GOT3 (cell line): Measurements from ENCODE around the gene VCAM1.
"Not testable (repeated sequence)": the region's sequence is repeated elsewhere in the genome, so short reads cannot be mapped to it uniquely, and the experiment has no call there.

Experiments
- DNase-seq: peaks from one replicate; lab custom pipeline; 2025; ENCODE audit warnings: mixed read lengths; lab: John Stamatoyannopoulos, UW

The VCAM1 gene

DNA sequence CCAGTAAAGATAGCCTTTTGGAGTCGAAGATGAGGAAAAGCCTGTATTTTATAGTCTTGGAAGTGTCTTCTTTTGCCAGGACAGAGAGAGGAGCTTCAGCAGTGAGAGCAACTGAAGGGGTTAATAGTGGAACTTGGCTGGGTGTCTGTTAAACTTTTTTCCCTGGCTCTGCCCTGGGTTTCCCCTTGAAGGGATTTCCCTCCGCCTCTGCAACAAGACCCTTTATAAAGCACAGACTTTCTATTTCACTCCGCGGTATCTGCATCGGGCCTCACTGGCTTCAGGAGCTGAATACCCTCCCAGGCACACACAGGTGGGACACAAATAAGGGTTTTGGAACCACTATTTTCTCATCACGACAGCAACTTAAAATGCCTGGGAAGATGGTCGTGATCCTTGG, at the start of gene VCAM1:
TSS of gene VCAM1 (plus strand) at position 253 of the 400 bp plus-strand sequence. CDS start at position 372, 119 bp downstream.
- DNase-seq, result no peak

DNA sequence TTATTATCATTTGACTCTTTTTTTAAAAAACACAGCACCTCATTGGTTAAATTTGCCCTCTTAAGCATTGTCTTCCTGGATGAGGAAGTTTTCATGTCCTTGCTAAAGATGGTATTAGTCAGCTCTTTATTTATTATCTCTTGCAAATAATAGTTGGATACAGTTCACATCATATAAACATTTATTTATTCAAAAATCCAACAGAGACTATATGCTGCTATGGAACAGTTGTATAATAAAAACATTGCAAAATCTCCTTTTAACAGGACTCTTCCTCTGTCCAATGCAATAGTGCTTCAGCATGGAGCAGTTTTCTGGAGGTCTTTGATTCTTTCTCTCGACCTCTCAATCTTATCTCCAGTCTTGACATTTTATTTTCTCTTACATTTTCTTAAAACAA, 49.5 kb upstream of the VCAM1 start:
- DNase-seq, result no peak

DNA sequence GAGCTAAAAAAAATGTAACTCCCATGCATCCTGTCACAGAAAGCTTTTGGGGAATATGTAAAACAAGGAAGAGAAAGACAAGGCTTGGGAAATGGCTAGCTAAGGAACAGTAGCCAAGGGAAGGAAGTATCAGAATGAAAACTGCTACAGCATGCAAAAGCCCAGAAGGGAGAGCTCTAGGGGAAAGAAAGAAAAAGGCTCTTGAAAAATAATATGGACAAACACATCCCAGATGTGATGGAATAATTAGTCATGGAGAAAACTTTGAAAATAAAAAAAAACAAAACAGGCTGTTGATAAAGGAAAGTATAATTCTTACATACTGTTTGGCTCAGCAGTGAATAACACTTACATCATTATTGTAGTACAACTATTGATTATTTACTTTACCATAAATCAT, 47.9 kb upstream of the VCAM1 start:
- DNase-seq, result no peak

DNA sequence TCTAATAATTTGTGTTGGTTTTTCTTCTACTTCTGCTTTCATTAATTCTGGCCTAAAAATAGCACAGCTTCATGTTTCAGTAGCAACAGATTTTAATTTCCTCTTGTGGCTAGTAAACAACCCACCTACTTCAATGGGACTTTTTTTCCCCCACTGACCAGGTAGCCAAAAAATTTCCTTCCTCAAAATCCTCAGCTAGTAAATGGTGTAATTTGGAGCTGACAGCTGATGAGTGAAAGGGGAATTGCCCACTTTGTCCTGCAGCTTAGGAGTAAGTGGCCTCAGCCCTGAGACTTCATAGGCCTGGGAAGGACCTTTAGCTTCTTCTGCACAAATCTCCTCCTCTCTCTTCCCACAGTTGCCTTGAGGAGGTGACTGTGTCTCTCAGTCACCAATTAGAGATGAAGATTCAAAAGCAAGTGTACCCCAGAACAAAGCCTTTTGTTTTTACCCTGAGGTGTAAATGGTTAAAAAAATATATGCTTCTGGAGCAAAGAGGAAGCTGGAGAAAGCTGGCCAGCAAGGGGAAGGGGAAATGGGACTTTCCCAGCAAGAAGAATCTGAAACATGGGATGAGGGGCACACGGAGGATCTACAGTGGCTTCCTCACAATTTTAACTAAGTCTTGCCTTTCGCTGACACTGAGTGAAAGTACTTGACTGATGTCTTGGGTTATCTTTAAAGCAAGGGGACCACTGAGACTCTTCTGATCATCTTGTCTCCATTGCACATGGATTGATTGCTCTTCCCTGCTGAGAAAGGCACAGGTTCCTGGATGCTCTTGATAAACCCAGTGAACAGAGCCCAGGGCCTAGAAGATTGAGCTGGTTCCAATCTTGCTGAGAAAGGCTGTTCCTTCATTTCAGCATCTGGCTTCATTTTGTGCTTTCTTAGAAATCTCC, 35.8 kb upstream of the VCAM1 start:
- DNase-seq, result no peak

DNA sequence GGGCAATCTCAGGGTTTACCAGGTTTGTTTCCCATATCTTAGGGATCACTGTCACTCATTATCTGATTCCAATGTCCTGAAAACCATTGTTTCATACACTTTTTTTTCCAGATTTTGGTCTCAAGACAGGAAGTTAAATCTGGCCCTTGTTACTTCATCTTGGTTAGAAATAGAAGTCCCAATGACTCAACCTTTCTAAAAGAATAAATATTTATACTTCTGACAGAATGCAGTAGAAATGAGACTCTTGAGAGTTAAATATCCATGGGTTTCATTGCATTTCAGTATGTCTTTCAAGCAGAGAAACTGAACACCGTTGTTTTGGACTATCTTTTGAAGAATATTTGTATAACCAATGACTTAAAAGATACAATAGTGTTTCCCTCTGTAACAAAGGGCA, 19.8 kb upstream of the VCAM1 start:
- no peak for DNase-seq

DNA sequence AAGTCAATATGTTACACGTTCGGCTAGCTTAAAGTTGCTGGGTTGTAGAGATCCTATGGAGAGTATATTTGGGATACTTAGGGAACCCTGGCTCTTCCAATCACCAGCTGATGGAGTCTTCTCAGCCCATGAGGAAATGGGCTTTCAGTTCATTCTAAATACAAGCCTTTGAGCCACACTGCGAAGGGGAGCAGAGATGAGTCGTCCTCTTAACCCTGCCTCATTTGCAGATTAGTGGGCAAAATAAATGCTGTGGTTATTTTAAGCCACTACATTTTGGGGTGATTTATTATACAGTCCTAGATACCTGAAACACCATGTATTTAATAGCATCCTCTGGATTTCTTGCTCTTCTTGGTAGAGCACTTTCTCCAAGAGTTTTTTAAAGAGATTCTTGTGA, 19.0 kb upstream of the VCAM1 start:
- no peak for DNase-seq

- no peak for DNase-seq
Observed at GRCh38 chr1:100703052-100703451, 16.5 kb upstream of the VCAM1 start.

GRCh38 chr1:100703716-100704115, 15.8 kb upstream of the VCAM1 start:
- no peak for DNase-seq

- DNase-seq, result no peak
Observed at GRCh38 chr1:100704473-100704872, 15.1 kb upstream of the VCAM1 start.

- no peak for DNase-seq
Observed at GRCh38 chr1:100706296-100706695, 13.2 kb upstream of the VCAM1 start.

DNA sequence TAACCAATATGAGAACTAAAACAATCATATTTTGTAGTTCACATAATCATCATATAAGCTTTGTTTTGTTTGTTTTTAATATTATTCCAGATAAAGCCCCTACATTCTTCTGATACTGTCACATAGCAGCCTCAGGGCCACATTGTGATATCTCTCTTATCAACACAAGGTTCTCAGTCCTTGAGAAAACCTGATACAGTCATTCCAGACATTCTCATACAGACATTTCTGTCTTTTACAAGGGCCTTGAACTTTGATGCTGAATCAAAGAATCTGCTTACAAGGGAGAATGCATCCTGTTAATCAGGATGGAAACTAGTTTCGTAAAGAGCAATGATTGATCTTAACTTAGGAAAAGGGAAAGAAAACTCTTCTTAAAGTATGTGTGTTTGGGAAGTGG, 12.7 kb upstream of the VCAM1 start:
- DNase-seq, result no peak

GRCh38 chr1:100708476-100709062, 11.0 kb upstream of the VCAM1 start:
- no peak for DNase-seq

DNA sequence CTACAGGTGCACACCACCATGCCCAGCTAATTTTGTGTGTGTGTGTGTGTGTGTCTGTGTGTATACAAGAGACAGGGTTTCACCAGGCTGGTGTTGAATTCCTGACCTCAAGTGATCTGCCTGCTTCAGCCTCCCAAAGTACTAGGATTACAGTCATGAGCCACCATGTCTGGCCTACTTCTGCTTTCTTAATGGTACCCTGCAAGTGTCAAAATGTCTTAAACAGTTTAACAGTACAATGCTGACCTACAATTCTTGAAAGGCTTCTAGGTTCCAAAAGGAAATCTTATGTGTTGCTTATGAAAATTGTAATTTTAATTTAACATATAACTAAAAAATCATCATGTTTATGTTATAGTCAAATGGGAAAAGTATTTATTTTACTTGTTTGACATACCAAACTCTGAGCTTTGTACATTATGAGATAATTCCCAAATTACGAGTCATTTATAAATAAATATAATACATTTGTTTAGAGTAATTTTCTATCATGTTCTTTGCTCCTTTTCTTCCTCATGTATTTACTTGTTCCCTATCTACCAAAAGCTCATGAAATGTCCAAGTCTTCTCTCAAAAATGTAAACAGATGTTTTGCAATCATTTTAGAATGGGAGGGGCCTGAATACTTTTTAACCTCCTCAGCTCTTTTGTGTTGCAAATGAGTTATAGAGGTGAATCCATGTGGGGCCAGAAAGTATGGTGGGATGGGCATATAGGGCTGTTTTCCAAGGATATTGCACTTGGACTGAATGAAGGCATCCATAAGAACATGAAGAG, 8.4 kb upstream of the VCAM1 start:
- DNase-seq, result no peak

GRCh38 chr1:100713027-100713426, 6.5 kb upstream of the VCAM1 start:
- DNase-seq, result not testable (repeated sequence)

DNA sequence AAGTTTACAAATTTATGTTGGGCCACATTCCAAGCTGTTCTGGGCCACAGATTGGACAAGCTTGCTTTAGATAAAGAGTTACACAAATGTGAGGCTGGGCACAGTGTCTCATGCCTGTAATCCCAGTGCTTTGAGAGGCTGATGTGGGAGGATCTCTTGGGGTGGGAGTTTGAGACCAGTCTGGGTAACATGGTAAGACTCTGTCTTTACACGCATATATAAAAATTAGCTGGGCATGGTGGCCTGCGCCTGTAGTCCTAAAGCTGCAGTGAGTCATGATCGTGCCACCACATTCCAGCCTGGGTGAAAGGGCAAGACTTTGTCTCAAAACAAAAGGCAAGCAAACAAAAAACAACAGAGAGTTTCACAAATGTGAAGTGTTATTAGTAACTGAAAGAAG, 5.9 kb upstream of the VCAM1 start:
- no peak for DNase-seq

GRCh38 chr1:100714599-100714998, 4.9 kb upstream of the VCAM1 start:
- DNase-seq, result no peak

GRCh38 chr1:100717218-100717617, 2.3 kb upstream of the VCAM1 start:
- no peak for DNase-seq

GRCh38 chr1:100718581-100718980, 961 bp upstream of the VCAM1 start:
- DNase-seq, result no peak

- no peak for DNase-seq
Observed at GRCh38 chr1:100720101-100720500, 559 bp downstream of the VCAM1 start.

GRCh38 chr1:100720751-100721150, 1.2 kb downstream of the VCAM1 start:
- no peak for DNase-seq

DNA sequence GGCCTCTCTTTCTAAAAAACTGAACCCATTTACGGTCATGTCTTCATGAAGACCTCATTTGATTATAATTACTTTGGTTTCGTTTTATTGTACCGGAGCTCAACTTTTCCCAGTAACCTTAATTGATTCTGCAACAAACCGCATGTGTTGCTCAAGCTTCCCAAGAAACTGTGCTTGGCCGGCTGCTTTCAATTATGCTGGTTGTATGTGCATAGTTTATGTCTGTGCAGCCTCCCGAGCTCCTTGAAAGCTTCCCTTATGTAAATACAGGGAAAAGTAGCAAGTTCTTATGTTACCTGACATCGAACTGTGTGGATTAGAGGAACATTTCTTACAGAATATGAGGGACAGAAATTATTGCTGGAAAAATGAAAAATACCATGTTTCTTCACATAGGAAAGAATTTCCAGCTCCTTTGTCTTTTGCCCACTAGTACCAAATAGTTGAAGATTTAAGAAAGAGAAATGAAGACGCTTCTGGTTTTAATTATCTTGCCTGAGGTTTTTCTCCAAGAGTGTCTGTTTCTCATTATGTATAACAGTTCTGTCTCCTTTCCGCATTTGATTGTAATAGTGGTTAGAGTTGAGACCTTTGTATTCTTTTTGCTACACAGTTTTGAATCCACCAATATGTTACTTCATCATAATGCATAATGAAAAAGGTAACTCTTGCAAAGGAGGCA, 2.1 kb downstream of the VCAM1 start:
- no peak for DNase-seq

- no peak for DNase-seq
Observed at GRCh38 chr1:100722221-100722620, 2.7 kb downstream of the VCAM1 start.
